ENCODE data around the gene CNGB1.
A peak's percentile ranks its signal among the peaks of the same experiment; 100 is the strongest.
"Not testable (repeated sequence)": the region's sequence is repeated elsewhere in the genome, so short reads cannot be mapped to it uniquely, and the experiment has no call there.

Gene CNGB1

DNA sequence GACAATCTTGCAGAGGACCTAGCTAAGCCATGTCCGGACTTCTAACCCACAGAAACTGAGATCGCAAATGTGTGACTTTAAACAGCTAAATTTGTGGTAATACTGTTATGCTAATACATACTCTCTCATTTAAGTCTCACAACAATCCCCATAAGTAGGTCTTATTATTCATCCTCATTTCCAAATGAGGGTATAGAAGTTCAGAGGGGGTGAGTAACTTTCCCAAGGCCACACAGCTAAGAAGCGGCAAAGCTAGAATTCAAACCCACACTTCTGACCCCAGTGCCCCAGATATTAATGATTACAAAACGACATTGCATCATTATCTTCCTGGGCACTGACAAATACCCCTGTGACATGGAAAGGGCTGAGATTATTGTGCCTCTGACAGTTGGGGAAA lies 81.4 kb downstream of the CNGB1 start:
- DNase-seq (ENCODE audit: low spot score), result no peak

- DNase-seq (ENCODE audit: low spot score), result no peak
Measured at GRCh38 chr16:57889111-57889510, 81.8 kb downstream of the CNGB1 start.

GRCh38 chr16:57888128-57888527 lies 82.8 kb downstream of the CNGB1 start:
- DNase-seq (ENCODE audit: low spot score), result no peak

GRCh38 chr16:57887711-57888110 lies 83.2 kb downstream of the CNGB1 start:
- no peak for DNase-seq (ENCODE audit: low spot score)

GRCh38 chr16:57886427-57886826 lies 84.5 kb downstream of the CNGB1 start:
- no peak for DNase-seq (ENCODE audit: low spot score)

- DNase-seq (ENCODE audit: low spot score), result no peak
Measured at GRCh38 chr16:57884655-57885133, 86.2 kb downstream of the CNGB1 start.

- no peak for DNase-seq (ENCODE audit: low spot score)
Measured at GRCh38 chr16:57883953-57884654, 86.8 kb downstream of the CNGB1 start.

GRCh38 chr16:57883480-57883879 lies 87.4 kb downstream of the CNGB1 start:
- no peak for DNase-seq (ENCODE audit: low spot score)

DNA sequence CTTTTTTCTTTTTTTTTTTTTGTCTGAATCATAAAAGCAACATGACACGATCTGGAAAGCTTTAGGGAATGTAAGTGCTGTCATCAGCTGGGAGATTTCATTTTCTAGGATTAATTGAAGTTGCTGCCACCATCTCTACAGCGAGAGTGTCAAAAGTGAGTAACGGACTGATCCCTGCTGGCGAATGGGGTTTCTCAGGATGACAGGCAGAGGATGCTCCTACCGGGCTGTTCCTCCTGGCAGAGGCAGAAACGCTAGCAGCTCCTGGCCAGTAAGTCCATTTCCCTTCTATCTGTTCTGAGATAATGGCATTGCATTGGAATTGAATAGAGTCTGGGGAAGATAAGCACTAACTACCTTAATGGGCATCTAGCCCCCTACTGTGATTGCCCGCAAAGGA lies 88.1 kb downstream of the CNGB1 start:
- DNase-seq (ENCODE audit: low spot score), result peak; percentile 89

- DNase-seq (ENCODE audit: low spot score), result no peak
Measured at GRCh38 chr16:57882206-57882605, 88.7 kb downstream of the CNGB1 start.

- no peak for DNase-seq (ENCODE audit: low spot score)
Measured at GRCh38 chr16:57878586-57878985, 92.3 kb downstream of the CNGB1 start.

GRCh38 chr16:57876210-57876609 lies 94.7 kb downstream of the CNGB1 start:
- no peak for DNase-seq (ENCODE audit: low spot score)

DNA sequence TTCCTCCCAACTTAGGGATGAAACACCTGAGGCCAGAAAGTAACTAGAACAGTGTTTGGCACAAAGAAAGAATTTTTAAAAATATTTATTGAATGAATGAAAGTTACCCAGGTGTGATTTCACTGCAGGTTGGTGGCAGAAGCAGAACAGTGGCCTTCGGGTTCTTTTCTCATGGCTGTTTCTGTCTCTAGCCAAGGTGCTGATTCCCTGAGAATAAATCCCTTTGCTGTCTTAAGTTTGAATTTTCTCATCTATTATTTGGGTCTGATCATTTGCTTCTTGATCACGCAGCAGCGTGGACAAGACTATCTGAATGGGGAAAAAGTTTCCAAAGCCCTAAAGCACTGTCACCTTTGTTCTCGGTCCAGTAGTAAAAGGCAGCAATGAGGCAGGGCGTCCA lies 95.6 kb downstream of the CNGB1 start:
- DNase-seq (ENCODE audit: low spot score), result no peak

- DNase-seq (ENCODE audit: low spot score), result no peak
Measured at GRCh38 chr16:57873218-57873617, 97.7 kb downstream of the CNGB1 start.

GRCh38 chr16:57872764-57873163 lies 98.2 kb downstream of the CNGB1 start:
- DNase-seq (ENCODE audit: low spot score), result not testable (repeated sequence)

DNA sequence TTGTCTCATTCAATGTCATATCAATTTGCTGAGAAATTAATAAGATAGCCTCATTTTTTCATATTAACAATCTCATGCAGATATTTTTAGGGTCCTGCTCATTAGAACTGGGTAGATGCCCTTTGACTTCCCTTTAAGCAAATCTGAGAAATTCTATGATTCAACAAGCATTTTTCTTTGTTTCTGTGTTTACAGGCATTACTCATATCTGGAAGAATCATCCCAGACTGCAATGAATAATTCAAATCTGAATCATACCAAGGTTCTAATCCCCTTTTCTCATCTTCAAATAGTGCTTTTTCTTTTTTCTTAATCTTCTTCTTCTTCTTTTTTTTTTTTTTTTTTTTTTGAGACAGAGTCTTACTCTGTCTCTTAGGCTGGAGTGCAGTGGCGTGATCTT lies 99.5 kb downstream of the CNGB1 start:
- no peak for DNase-seq (ENCODE audit: low spot score)

GRCh38 chr16:57870753-57871454 lies 100.0 kb downstream of the CNGB1 start:
- DNase-seq (ENCODE audit: low spot score), result no peak

GRCh38 chr16:57868913-57869520 lies 101.9 kb downstream of the CNGB1 start:
- no peak for DNase-seq (ENCODE audit: low spot score)

- no peak for DNase-seq (ENCODE audit: low spot score)
Measured at GRCh38 chr16:57867000-57867561, 103.8 kb downstream of the CNGB1 start.

DNA sequence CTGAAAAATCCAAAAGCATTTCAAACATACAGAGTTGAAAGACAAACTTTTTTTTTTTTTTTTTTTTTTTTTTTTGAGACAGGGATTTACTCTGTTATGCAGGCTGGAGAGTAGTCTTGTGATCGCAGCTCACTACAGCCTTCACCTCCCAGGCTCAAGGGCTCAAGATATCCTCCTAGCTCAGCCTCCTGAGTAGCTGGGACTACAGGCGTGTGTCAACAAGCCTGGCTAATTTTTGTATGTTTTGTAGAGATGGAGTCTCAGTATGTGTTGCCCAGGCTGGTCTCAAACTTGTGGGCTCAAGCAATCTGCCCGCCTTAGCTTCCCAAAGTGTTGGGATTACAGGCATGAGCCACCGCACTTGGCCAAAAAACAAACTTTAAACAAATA lies 104.4 kb downstream of the CNGB1 start:
- DNase-seq (ENCODE audit: low spot score), result no peak

DNA sequence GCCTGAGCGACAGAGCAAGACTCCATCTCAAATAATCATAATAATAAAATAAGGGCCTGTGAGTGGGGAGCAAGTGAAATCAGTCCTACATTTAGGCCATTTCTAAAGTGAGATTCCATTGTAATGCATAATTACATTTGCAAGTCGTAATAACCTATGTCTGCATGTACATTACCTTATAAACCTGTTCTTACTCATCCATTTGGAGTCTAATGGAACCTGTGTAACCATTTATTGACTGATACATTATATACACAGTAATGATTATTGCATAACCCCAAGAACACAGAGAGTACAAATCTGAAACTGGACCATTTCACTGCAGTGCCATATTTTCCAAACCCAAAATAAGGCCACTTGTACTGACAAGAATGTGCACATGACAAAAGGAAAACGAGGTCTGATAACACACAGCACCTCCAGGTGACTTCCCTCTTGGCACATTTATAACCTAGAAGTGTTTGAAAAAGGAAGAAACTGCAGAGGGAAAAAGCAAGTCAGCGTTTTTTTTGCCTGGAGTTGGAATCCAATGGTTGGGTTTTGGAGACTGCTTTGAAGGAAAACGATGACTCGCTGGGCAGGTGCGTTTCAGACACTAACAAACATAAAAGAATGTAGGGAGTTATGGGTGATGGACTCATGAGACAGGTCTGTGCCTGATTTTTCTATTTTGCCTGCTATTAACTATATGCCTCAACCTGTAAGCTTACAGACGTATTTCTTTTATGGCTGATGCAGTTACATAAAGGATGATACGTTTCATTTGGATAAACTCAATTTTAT lies 105.0 kb downstream of the CNGB1 start:
- no peak for DNase-seq (ENCODE audit: low spot score)

Data from SK-N-DZ (cell line).